Hepatocyte (in vitro differentiated cells): ENCODE measurements around the gene ROBO1. TPM values are rescaled to one million over a fixed set of nuclear protein-coding genes. Genes with fewer than 3 reads are reported as not detected.

Experiments used
- DNase-seq: peaks from one replicate; pipeline ENCODE4 v3.0.0-alpha.2; 2016; ENCODE audit warnings: low spot score
- H2AFZ ChIP-seq: fragments of 200-600 bp; sonication (generic); 2 replicates; pipeline ENCODE4 v1.6.0; 2016; ENCODE audit warnings: antibody characterized with exemption, mild to moderate bottlenecking
- H3K27ac ChIP-seq: fragments of 200-600 bp; sonication (generic); 2 replicates; pipeline ENCODE4 v1.5.1; 2016; ENCODE audit warnings: mild to moderate bottlenecking
- H3K27me3 ChIP-seq: fragments of 200-600 bp; sonication (generic); 2 replicates; pipeline ENCODE4 v1.6.1; 2016
- H3K36me3 ChIP-seq: fragments of 200-600 bp; sonication (generic); replicated peaks from 2 replicates; pipeline ENCODE4 v1.5.1; 2016; ENCODE audit warnings: low read depth; ENCODE audit not compliant: insufficient read depth
- H3K4me1 ChIP-seq: fragments of 200-600 bp; sonication (generic); 2 replicates; pipeline ENCODE4 v1.5.1; 2016; ENCODE audit warnings: mild to moderate bottlenecking, moderate library complexity; ENCODE audit not compliant: insufficient read depth
- H3K4me2 ChIP-seq: fragments of 200-600 bp; sonication (generic); 2 replicates; pipeline ENCODE4 v1.6.0; 2016
- H3K4me3 ChIP-seq: fragments of 200-600 bp; sonication (generic); 2 replicates; pipeline ENCODE4 v1.5.1; 2016; ENCODE audit warnings: mild to moderate bottlenecking
- H3K79me2 ChIP-seq: fragments of 200-600 bp; sonication (generic); 2 replicates; pipeline ENCODE4 v1.6.0; 2017; ENCODE audit warnings: mild to moderate bottlenecking
- H3K9me2 ChIP-seq: fragments of 200-600 bp; sonication (generic); replicated peaks from 2 replicates; pipeline ENCODE4 v1.6.0; 2017; ENCODE audit warnings: mild to moderate bottlenecking; ENCODE audit not compliant: insufficient read depth
- H3K9me3 ChIP-seq: fragments of 200-600 bp; sonication (generic); 2 replicates; pipeline ENCODE4 v1.5.1; 2016; ENCODE audit warnings: low read depth, mild to moderate bottlenecking
- H4K20me1 ChIP-seq: fragments of 200-600 bp; sonication (generic); 2 replicates; pipeline ENCODE4 v1.6.0; 2016; ENCODE audit warnings: mild to moderate bottlenecking; ENCODE audit not compliant: insufficient read depth, poor library complexity, severe bottlenecking
- EZH2 ChIP-seq: fragments of 200-600 bp; sonication (generic); IDR thresholded peaks from 2 replicates; pipeline ENCODE4 v1.6.1; 2016; ENCODE audit warnings: antibody characterized with exemption, mild to moderate bottlenecking, borderline replicate concordance
- EZH2phosphoT487 ChIP-seq: fragments of 200-600 bp; sonication (generic); IDR thresholded peaks from one replicate; pipeline ENCODE4 v1.6.1; 2018; ENCODE audit warnings: antibody characterized with exemption, mild to moderate bottlenecking, low read depth, moderate library complexity; ENCODE audit not compliant: unreplicated experiment, severe bottlenecking
- WGBS: methylation state at CpG from one replicate; pipeline ENCODE4 v1.1.6; 2016; ENCODE audit warnings: low lambda C conversion rate; ENCODE audit errors: missing lambda C conversion rate; 5-methylcytosine and 5-hydroxymethylcytosine counted together
- polyA plus RNA-seq: library from polyadenylated mRNA; unstranded; fragments of >200 nt; fragmentation: Nextera tagmentation; extraction: Ambion mirVana; gene quantifications from 2 replicates; pipeline ENCODE4 v1.2.1, GENCODE V29; 2016
- total RNA-seq: library from RNA; depleted of rRNA; stranded (reverse); fragments of >200 nt; gene quantifications from 2 replicates; pipeline ENCODE4 v1.2.3, GENCODE V29; 2014
- TF ChIP-seq, protein P1 (sequence below): fragments of 200-600 bp; sonication (generic); IDR thresholded peaks from 2 replicates; pipeline ENCODE4 v1.5.1; 2016; ENCODE audit warnings: antibody characterized with exemption, mild to moderate bottlenecking; ENCODE audit not compliant: poor library complexity

ROBO1 gene
- total and polyA plus RNA-seq, 2 experiments from 2014 or later: 13.6 to 44.3 TPM

DNA sequence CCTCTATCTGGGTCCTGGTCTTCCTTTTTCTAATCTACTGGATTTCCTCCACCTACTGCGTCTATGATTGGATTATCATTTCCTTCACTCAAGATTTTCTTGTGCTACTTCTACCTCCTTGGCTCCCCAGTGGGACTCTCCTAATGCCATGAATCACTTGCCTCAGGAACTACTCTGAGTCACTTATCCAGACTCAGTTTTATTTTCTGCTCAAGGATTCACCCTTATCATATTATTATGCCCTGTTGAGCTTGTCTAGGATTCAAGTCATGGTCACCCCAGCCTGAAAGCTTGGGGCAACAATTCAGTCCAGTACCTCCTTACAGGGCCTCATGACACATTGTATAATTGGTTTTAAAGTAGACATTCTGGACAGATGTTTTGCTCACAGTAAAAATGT is 968.1 kb downstream of the ROBO1 start:
- TF ChIP-seq EZH2: no peak
- TF ChIP-seq, protein P1, sequence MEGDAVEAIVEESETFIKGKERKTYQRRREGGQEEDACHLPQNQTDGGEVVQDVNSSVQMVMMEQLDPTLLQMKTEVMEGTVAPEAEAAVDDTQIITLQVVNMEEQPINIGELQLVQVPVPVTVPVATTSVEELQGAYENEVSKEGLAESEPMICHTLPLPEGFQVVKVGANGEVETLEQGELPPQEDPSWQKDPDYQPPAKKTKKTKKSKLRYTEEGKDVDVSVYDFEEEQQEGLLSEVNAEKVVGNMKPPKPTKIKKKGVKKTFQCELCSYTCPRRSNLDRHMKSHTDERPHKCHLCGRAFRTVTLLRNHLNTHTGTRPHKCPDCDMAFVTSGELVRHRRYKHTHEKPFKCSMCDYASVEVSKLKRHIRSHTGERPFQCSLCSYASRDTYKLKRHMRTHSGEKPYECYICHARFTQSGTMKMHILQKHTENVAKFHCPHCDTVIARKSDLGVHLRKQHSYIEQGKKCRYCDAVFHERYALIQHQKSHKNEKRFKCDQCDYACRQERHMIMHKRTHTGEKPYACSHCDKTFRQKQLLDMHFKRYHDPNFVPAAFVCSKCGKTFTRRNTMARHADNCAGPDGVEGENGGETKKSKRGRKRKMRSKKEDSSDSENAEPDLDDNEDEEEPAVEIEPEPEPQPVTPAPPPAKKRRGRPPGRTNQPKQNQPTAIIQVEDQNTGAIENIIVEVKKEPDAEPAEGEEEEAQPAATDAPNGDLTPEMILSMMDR: no peak
- no peak for TF ChIP-seq EZH2phosphoT487
- H3K79me2 ChIP-seq: peaks cover 29% of the 10 kb centered on the region
- H3K27ac ChIP-seq: no peak overlapping the region
- DNase-seq: no peak
- no peaks in the 10 kb centered on the region for H3K9me3 ChIP-seq
- H3K4me3 ChIP-seq: no peak overlapping the region
- no peaks in the 10 kb centered on the region for H3K27me3 ChIP-seq
- H3K9me2 ChIP-seq: no peaks in the 10 kb centered on the region
- WGBS: 100% methylated on average over 1 of the region's 1 CpG
- H3K36me3 ChIP-seq: no peaks in the 10 kb centered on the region
- no peak overlapping the region for H2AFZ ChIP-seq
- H3K4me2 ChIP-seq: no peak overlapping the region
- H4K20me1 ChIP-seq: no peaks in the 10 kb centered on the region
- H3K4me1 ChIP-seq: no peaks in the 10 kb centered on the region

DNA sequence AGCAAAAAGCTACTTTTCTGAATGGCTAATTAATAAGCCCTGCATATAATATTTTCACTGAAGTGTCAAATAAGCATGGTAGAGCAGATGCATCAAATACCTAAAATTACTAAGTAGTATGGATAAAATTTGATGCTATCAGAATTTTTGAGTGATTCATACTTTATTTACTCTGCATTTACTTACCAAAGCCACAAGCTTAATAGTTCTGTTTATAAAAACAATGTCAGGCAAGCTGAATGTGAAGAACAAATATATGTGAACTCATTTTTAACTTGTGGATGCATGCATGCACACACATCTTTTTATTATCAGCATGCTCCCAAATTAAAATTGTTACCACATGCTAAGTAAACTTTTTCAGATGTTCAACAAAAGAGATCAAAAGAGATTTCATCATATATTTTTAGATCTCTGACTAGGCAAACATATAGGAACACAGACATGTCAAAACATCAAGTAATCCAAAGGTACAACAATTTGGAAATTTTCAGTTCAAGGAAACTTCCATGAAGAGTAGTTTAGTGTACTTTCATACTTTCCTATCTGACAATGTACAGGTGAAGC is 969.4 kb downstream of the ROBO1 start:
- no peaks in the 10 kb centered on the region for H3K4me1 ChIP-seq
- no peak overlapping the region for H3K27ac ChIP-seq
- H3K9me2 ChIP-seq: no peaks in the 10 kb centered on the region
- no peaks in the 10 kb centered on the region for H3K9me3 ChIP-seq
- no peak overlapping the region for H3K4me3 ChIP-seq
- TF ChIP-seq, protein P1: no peak
- TF ChIP-seq EZH2 (no peak), EZH2phosphoT487 (no peak)
- no peaks in the 10 kb centered on the region for H3K27me3 ChIP-seq
- DNase-seq: no peak
- no peaks in the 10 kb centered on the region for H4K20me1 ChIP-seq
- peaks cover 29% of the 10 kb centered on the region for H3K79me2 ChIP-seq
- H3K4me2 ChIP-seq: no peak overlapping the region
- H3K36me3 ChIP-seq: no peaks in the 10 kb centered on the region
- H2AFZ ChIP-seq: no peak overlapping the region

DNA sequence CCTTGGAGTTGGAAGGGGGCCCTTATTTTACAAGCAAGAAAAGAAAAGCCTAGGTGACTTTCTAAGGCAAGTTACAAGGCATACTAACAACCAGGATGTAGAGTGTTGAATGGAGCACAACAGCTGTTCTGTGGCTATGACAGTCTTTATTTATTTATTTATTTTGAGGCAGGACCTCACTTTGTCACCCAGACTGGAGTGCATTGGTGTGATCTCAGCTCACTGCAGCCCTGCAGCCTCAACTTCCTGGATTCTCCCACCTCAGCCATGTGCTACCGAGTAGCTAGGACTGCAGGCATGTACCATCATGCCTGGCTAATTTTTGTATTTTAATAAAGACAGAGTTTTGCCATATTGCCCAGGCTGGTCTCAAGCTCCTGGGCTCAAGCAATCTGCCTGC is 973.4 kb downstream of the ROBO1 start:
- H3K79me2 ChIP-seq: peaks cover 16% of the 10 kb centered on the region
- H3K9me2 ChIP-seq: no peaks in the 10 kb centered on the region
- no peak for DNase-seq
- no peaks in the 10 kb centered on the region for H3K27me3 ChIP-seq
- H3K27ac ChIP-seq: no peak overlapping the region
- TF ChIP-seq, protein P1: no peak
- TF ChIP-seq EZH2phosphoT487 (no peak), EZH2 (no peak)
- H4K20me1 ChIP-seq: no peaks in the 10 kb centered on the region
- no peak overlapping the region for H3K4me3 ChIP-seq
- H2AFZ ChIP-seq: no peak overlapping the region
- WGBS: 85% methylated on average over 1 of the region's 1 CpG
- no peaks in the 10 kb centered on the region for H3K36me3 ChIP-seq
- no peaks in the 10 kb centered on the region for H3K4me1 ChIP-seq
- H3K4me2 ChIP-seq: no peak overlapping the region
- H3K9me3 ChIP-seq: no peaks in the 10 kb centered on the region

DNA sequence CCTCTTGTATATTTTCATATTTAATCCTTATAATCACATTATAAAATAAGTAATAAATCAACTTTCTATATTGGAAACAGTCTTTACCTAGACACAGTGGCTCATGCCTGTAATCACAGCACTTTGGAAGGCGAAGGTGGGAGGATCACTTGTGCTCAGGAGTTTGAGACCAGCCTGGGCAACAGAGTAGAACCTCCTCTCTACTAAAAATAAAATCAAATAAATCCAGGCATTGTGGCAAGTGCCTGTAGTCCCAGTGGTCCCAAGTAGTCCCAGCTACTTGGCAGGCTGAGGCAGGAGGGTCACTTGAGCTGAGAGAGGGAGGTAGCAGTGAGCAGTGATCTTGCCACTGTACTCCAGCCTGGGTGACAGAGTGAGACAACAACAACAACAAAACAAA is 975.1 kb downstream of the ROBO1 start:
- H2AFZ ChIP-seq: no peak overlapping the region
- no peak for DNase-seq
- no peaks in the 10 kb centered on the region for H3K4me1 ChIP-seq
- H3K4me2 ChIP-seq: no peak overlapping the region
- H3K9me2 ChIP-seq: no peaks in the 10 kb centered on the region
- no peaks in the 10 kb centered on the region for H4K20me1 ChIP-seq
- no peaks in the 10 kb centered on the region for H3K9me3 ChIP-seq
- WGBS: 100% methylated on average over 1 of the region's 1 CpG
- TF ChIP-seq EZH2 (no peak), EZH2phosphoT487 (no peak)
- TF ChIP-seq, protein P1: no peak
- peaks cover 10% of the 10 kb centered on the region for H3K79me2 ChIP-seq
- no peaks in the 10 kb centered on the region for H3K36me3 ChIP-seq
- no peak overlapping the region for H3K4me3 ChIP-seq
- H3K27ac ChIP-seq: no peak overlapping the region
- no peaks in the 10 kb centered on the region for H3K27me3 ChIP-seq
